Measurements from ENCODE around the gene COBLL1. TPM values are rescaled to one million over a fixed set of nuclear protein-coding genes. Genes with fewer than 3 reads are reported as not detected.

Gene COBLL1
- total RNA-seq, 1 donor from 2014 or later: 1.0 TPM

DNA sequence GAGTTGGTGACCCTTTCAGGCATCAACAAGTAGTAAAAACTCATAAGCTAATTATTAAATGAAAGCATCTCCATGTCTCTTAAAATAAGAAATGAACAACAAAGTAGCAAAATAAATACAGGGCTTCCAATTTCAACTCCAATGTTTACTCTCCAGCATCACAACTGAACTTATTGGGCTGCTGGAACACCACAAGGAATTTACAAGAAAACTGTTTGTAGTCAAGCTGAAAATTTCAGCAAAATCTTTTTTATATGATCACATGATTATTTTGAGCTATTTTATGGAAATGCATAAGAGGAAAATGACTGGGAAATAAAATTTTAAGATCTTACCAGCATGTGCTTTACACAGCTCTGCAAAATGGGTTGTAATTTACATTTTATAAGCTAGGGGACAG is 28.1 kb downstream of the COBLL1 start:
- no peaks in the 10 kb centered on the region for H3K9me3 Mint-ChIP-seq
- Histone ChIP-seq H4K20me1 (ENCODE audit: low read depth) (no peaks in the 10 kb centered on the region), H3K9ac (no peak overlapping the region), H3K36me3 (no peaks in the 10 kb centered on the region), H2AFZ (replicated peaks) (no peak overlapping the region), H3K4me3 (no peak overlapping the region), H3K4me1 (no peaks in the 10 kb centered on the region), H3K9me3 (ENCODE audit: low read depth) (no peaks in the 10 kb centered on the region), H3K27me3 (no peaks in the 10 kb centered on the region), H3F3A (ENCODE audit: low read depth) (peaks cover 6% of the 10 kb centered on the region), H3K27ac (no peak overlapping the region), H3K4me2 (no peak overlapping the region), H3K79me2 (ENCODE audit: low read depth) (no peaks in the 10 kb centered on the region)
- H3K27ac Mint-ChIP-seq: no peak overlapping the region
- TF ChIP-seq CTCF (IDR thresholded peaks at IDR 0.05): no peak
- no peak for TF ChIP-seq EZH2 (IDR thresholded peaks at IDR 0.05)
- no peak for TF ChIP-seq EZH2phosphoT487 (IDR thresholded peaks at IDR 0.05)
- no peaks in the 10 kb centered on the region for H3K27me3 Mint-ChIP-seq (ENCODE audit: insufficient read depth, low read depth)
- no peaks in the 10 kb centered on the region for H3K4me1 Mint-ChIP-seq
- DNase-seq (ENCODE audit: low spot score): no peak
- no peak overlapping the region for H3K4me3 Mint-ChIP-seq
- H3K36me3 Mint-ChIP-seq: no peaks in the 10 kb centered on the region

GRCh38 chr2:164812378-164812777 is 29.2 kb downstream of the COBLL1 start:
- no peak for DNase-seq (ENCODE audit: low spot score)
- Mint-ChIP-seq H3K9me3 (no peaks in the 10 kb centered on the region), H3K36me3 (no peaks in the 10 kb centered on the region), H3K4me3 (no peak overlapping the region), H3K27me3 (ENCODE audit: insufficient read depth, low read depth) (no peaks in the 10 kb centered on the region), H3K4me1 (no peaks in the 10 kb centered on the region), H3K27ac (no peak overlapping the region)
- Histone ChIP-seq H3K4me2 (no peak overlapping the region), H2AFZ (replicated peaks) (no peak overlapping the region), H4K20me1 (ENCODE audit: low read depth) (no peaks in the 10 kb centered on the region), H3K27ac (no peak overlapping the region), H3F3A (ENCODE audit: low read depth) (no peaks in the 10 kb centered on the region), H3K9me3 (ENCODE audit: low read depth) (no peaks in the 10 kb centered on the region), H3K9ac (no peak overlapping the region), H3K27me3 (no peaks in the 10 kb centered on the region), H3K4me3 (no peak overlapping the region), H3K4me1 (no peaks in the 10 kb centered on the region), H3K79me2 (ENCODE audit: low read depth) (no peaks in the 10 kb centered on the region), H3K36me3 (no peaks in the 10 kb centered on the region)
- no peak for TF ChIP-seq EZH2 (IDR thresholded peaks at IDR 0.05)
- TF ChIP-seq EZH2phosphoT487 (IDR thresholded peaks at IDR 0.05): no peak
- no peak for TF ChIP-seq CTCF (IDR thresholded peaks at IDR 0.05)

GRCh38 chr2:164811819-164812218 is 29.8 kb downstream of the COBLL1 start:
- H2AFZ ChIP-seq (replicated peaks): no peak overlapping the region
- no peaks in the 10 kb centered on the region for H3K4me1 Mint-ChIP-seq
- no peaks in the 10 kb centered on the region for H3K27me3 Mint-ChIP-seq (ENCODE audit: insufficient read depth, low read depth)
- H3K79me2 ChIP-seq (ENCODE audit: low read depth): no peaks in the 10 kb centered on the region
- H3K36me3 Mint-ChIP-seq: no peaks in the 10 kb centered on the region
- H3K27me3 ChIP-seq: no peaks in the 10 kb centered on the region
- no peak overlapping the region for H3K27ac ChIP-seq
- no peaks in the 10 kb centered on the region for H3K9me3 Mint-ChIP-seq
- H3K4me2 ChIP-seq: no peak overlapping the region
- DNase-seq (ENCODE audit: low spot score): no peak
- TF ChIP-seq EZH2 (IDR thresholded peaks at IDR 0.05): no peak
- no peak for TF ChIP-seq CTCF (IDR thresholded peaks at IDR 0.05)
- H3K4me3 ChIP-seq: no peak overlapping the region
- no peaks in the 10 kb centered on the region for H3K9me3 ChIP-seq (ENCODE audit: low read depth)
- H3K4me1 ChIP-seq: no peaks in the 10 kb centered on the region
- H3K4me3 Mint-ChIP-seq: no peak overlapping the region
- H3K36me3 ChIP-seq: no peaks in the 10 kb centered on the region
- no peaks in the 10 kb centered on the region for H3F3A ChIP-seq (ENCODE audit: low read depth)
- H4K20me1 ChIP-seq (ENCODE audit: low read depth): no peaks in the 10 kb centered on the region
- no peak overlapping the region for H3K27ac Mint-ChIP-seq
- H3K9ac ChIP-seq: no peak overlapping the region

GRCh38 chr2:164810843-164811242 is 30.8 kb downstream of the COBLL1 start:
- H3K4me1 ChIP-seq: no peaks in the 10 kb centered on the region
- no peak for DNase-seq (ENCODE audit: low spot score)
- no peaks in the 10 kb centered on the region for H4K20me1 ChIP-seq (ENCODE audit: low read depth)
- no peak overlapping the region for H3K27ac ChIP-seq
- H3K9ac ChIP-seq: no peak overlapping the region
- H3K4me3 ChIP-seq: no peak overlapping the region
- TF ChIP-seq EZH2 (IDR thresholded peaks at IDR 0.05) (no peak), CTCF (IDR thresholded peaks at IDR 0.05) (no peak), EZH2phosphoT487 (IDR thresholded peaks at IDR 0.05) (no peak)
- Mint-ChIP-seq H3K36me3 (no peaks in the 10 kb centered on the region), H3K27ac (no peak overlapping the region), H3K4me3 (no peak overlapping the region), H3K27me3 (ENCODE audit: insufficient read depth, low read depth) (no peaks in the 10 kb centered on the region), H3K9me3 (no peaks in the 10 kb centered on the region), H3K4me1 (no peaks in the 10 kb centered on the region)
- H3K9me3 ChIP-seq (ENCODE audit: low read depth): no peaks in the 10 kb centered on the region
- no peaks in the 10 kb centered on the region for H3K79me2 ChIP-seq (ENCODE audit: low read depth)
- no peaks in the 10 kb centered on the region for H3F3A ChIP-seq (ENCODE audit: low read depth)
- no peak overlapping the region for H3K4me2 ChIP-seq
- no peak overlapping the region for H2AFZ ChIP-seq (replicated peaks)
- H3K27me3 ChIP-seq: no peaks in the 10 kb centered on the region
- no peaks in the 10 kb centered on the region for H3K36me3 ChIP-seq

Data from neural progenitor cell (in vitro differentiated cells).